OCI-M1 (cell line): ENCODE results near the gene PLAC8L1.
"Not testable (repeated sequence)": the region's sequence is repeated elsewhere in the genome, so short reads cannot be mapped to it uniquely, and the experiment has no call there.

Source experiments
- DNase-seq: peaks from one replicate; lab custom pipeline; 2025; lab: John Stamatoyannopoulos, UW

The PLAC8L1 gene

DNA sequence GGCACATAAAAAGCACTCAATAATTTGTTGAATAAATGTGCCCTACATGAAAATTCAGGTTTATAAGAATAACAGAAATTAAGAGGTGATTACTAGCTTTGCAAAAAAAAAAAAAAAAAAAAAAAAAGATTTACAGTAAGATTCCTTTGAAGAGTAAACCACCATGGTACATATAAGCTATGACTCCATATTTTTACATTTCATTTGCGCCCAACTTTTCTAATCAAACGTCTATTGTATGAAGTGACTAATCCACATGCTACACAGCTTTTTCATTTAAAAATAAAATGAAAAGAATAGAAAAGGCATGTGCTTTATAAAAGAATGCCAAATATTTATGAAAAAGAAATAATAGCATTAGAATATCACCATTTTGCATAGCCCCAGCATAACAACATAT, at the start of gene PLAC8L1:
PLAC8L1 (minus strand) TSS at position 101 of the 400 bp plus-strand sequence. CDS start 1,266 bp downstream, outside the sequence.
- no peak for DNase-seq

DNA sequence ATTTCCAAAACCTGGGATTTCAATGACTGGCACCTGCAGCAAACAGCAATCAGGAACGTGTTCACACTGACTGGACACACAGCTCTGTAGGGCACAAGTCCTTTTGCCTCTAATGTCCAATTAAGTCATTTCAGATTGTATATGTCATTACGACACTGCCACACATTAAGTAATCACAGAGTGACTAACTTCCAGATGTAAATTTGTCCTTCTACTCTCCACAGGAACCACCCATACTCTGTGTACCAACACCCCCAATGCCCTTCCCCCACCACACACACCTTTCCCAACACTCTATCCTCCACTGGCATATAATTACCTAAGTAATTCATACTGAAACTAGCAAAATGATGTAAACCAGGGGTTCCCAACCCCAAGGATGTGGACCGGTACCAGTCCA, 46.6 kb upstream of the PLAC8L1 start:
- DNase-seq: no peak

DNA sequence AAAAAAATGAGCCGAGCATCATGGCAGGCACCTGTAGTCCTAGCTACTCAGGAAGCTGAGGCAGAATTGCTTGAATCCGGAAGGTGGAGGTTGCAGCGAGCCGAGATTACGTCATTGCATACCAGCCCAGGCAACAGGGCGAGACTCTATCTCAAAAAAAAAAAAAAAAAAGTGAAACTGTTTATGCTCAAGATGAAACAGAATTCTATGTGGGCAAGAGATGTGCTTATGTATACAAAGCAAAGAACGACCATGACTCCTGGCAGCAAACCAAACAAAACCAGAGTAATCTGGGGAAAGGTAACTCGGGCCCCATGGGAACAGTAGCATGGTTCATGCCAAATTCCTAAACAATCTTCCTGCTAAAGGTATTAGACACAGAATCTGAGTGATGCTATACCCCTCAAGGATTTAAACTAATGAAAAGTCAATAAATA, 32.6 kb upstream of the PLAC8L1 start:
- no peak for DNase-seq

- DNase-seq: peak; percentile 28
These were observed 25.2 kb upstream of the PLAC8L1 start for GRCh38 chr5:146130440-146131045.

GRCh38 chr5:146126068-146126467, 20.7 kb upstream of the PLAC8L1 start:
- DNase-seq: no peak

DNA sequence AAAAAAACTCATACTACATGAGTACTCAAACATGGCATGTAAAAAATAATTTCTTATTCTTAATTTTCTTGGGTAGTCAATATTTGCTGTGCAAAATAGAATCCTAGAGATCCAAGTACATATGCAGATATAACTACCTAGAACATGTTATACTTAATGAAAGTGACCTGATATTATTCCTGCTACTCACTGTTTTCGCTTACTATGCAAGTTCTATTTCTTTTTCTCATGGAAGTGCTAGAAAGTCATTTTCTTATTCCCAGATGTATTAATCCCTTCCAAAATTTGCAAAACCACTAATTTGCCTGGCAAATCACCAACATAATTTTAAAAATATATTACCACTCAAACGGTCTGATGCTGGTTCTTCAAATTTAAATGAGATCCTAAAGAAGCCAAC, 19.2 kb upstream of the PLAC8L1 start:
- DNase-seq: no peak

- DNase-seq: not testable (repeated sequence)
These were observed 16.1 kb upstream of the PLAC8L1 start for GRCh38 chr5:146121451-146121850.

DNA sequence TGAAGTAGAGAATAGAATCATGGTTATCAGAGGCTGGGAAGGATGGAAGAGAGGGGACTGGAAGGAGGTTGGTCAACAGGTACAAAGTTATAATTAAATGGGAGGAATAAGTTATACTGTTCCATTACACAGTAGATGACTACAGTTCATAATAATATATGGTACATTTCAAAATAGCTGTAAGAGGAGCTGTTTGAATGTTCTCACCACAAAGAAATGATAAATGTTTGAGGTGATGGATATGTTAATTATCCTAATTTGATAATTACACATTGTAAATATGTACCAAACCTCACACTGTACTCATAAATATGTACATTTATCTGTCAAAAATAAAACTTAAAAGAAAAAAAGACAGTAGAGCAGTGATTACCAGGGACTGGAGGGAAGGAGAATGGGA, 12.9 kb upstream of the PLAC8L1 start:
- DNase-seq: no peak

GRCh38 chr5:146117216-146117615, 11.8 kb upstream of the PLAC8L1 start:
- DNase-seq: not testable (repeated sequence)

GRCh38 chr5:146116361-146116760, 11.0 kb upstream of the PLAC8L1 start:
- no peak for DNase-seq

GRCh38 chr5:146112476-146112875, 7.1 kb upstream of the PLAC8L1 start:
- peak; percentile 25 for DNase-seq

- DNase-seq: peak; percentile 90
These were observed 6.0 kb upstream of the PLAC8L1 start for GRCh38 chr5:146111409-146111808.

- DNase-seq: peak; percentile 6
These were observed 4.0 kb upstream of the PLAC8L1 start for GRCh38 chr5:146109379-146109778.

- not testable (repeated sequence) for DNase-seq
These were observed 3.5 kb upstream of the PLAC8L1 start for GRCh38 chr5:146108870-146109269.

GRCh38 chr5:146107901-146108300, 2.5 kb upstream of the PLAC8L1 start:
- DNase-seq: peak; percentile 10

DNA sequence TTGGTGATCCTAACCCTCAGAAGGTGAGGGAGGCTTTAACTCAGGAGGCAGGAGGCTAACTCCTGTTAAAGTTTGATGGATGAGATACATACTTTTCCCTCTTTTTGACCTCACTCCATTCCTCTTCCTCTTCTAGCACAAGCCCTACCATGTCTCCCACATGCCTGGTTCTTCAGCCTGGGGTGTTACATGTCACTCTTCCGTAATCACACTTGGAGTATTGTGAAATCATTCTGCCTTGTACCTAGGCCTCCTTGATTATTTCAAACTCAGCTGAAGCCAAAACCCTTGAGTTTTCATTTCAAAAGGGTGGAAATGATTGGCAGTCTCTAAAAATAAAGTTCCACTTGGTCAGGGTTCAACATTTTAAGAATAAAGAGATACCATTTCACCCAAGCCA, 1.8 kb downstream of the PLAC8L1 start:
- DNase-seq: peak; percentile 14

DNA sequence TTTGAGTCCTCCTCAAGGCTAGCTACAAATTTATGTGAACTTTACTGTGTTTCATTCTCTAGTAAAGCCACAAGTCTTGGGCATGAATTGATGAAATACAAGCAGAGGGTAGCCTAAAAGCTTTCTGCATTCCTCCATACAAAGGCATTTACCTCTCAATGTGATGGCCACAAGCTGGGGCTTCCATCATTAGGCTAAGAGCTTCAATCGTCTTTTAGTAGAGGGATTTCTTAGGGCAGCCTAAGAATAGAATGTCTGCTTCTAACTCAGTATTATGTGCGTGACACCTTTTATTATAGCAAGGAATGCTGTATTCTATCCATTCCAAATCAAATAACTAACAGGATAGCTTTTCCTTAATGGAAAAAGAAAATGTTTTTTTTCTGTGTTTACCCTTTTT, 3.7 kb downstream of the PLAC8L1 start:
- DNase-seq: no peak

DNA sequence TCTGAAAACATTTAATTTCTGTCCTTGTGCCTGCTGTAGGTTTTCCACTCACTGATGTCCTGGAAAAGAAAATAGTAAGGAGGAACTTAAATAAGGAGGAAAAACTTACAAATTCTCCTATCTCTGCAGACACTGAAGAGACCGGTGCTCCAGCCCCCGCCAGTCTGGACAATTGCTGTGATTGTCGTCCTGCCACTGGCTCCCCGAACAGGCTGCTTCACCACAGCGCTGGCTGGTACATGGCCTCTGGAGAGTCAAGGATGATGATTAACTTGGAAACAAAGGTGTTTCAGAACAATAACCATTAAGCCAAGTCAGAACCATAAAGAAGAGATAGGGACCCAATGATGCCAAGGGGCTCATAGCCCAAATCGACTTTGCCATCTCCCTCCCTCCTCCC, 7.3 kb downstream of the PLAC8L1 start:
- DNase-seq: no peak

DNA sequence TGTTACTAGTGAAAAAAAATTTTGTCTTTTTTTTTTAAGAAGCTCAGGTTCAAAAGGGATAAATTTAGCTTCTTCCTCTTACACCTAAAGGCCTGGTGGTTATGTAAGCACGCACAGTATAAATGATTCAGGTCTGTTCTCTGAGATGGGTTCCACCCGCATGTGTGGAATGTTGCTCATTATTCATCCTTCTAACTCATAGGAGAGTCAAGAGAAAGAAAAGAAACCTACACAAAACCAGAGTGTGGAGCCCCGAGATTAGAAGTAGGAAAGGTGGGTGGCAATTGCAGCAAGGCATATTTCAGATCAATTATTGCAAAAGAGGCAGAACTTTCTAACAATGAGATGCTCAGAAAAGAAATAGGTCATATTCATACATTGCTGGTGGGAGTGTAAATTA, 13.5 kb downstream of the PLAC8L1 start:
- no peak for DNase-seq

GRCh38 chr5:146089287-146089686, 16.1 kb downstream of the PLAC8L1 start:
- DNase-seq: no peak

DNA sequence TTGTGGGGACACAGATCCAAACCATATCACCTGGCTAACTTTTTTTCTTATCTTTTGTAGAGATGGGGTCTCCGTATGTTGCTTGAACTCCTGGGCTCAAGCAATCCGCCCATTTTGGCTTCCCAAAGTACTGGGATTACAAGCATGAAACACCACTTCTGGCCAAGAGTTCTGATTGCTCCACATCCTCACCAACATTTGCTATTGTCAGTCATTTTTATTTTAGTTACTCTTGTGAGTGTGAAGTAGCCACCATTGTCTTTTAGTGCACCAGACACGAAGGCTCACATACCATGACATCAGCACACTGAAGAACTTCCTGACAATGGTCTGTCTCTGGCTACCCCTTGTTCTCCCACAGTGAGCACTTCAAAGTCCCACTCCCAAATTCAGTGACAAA, 17.3 kb downstream of the PLAC8L1 start:
- DNase-seq: no peak

DNA sequence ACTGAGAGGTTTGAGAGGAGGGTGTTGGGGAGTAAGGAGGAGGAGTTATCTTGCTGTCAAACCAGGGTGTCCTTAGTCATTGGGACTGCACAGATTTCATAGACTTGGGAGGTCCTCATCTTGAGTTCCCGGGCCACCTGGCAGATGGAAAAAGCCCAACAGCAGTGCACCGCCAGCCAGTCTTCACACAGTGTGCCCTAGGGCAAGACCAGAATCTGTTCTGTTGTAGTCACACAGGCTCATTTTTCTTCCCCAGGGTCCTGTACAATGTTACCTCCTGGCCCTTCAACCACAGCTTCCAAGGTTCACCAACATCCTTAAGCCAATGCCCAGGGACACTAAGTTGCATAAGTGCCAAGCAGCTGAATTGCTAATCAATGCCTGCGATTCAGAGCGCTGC, 21.0 kb downstream of the PLAC8L1 start:
- DNase-seq: no peak

- no peak for DNase-seq
These were observed 22.6 kb downstream of the PLAC8L1 start for GRCh38 chr5:146082798-146083197.

- no peak for DNase-seq
These were observed 23.8 kb downstream of the PLAC8L1 start for GRCh38 chr5:146081556-146081955.
